NCI-H774 (cell line): Measurements from ENCODE around the gene POLN.
"Not testable (repeated sequence)": the region's sequence is repeated elsewhere in the genome, so short reads cannot be mapped to it uniquely, and the experiment has no call there.

Source experiments
- DNase-seq: peaks from one replicate; lab custom pipeline; 2025; lab: John Stamatoyannopoulos, UW

The POLN gene

DNA sequence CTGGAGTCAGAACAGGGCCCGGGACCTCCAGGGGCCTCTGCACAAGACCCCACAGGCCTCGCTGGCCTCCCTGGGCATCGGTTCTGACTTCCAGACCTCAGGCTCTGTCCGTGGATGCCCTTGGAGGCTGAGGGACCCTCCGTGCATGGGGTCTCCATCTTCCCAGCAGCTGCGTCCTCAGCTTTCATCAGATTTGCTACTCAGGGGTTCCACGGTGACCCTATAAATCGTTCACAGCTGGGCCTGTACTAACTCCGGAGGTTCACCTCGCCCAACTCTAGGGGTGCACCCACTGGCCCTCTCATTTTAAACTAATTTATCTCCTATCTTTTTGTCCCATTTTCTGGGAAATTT lies 33.1 kb upstream of the POLN start:
- not testable (repeated sequence) for DNase-seq

DNA sequence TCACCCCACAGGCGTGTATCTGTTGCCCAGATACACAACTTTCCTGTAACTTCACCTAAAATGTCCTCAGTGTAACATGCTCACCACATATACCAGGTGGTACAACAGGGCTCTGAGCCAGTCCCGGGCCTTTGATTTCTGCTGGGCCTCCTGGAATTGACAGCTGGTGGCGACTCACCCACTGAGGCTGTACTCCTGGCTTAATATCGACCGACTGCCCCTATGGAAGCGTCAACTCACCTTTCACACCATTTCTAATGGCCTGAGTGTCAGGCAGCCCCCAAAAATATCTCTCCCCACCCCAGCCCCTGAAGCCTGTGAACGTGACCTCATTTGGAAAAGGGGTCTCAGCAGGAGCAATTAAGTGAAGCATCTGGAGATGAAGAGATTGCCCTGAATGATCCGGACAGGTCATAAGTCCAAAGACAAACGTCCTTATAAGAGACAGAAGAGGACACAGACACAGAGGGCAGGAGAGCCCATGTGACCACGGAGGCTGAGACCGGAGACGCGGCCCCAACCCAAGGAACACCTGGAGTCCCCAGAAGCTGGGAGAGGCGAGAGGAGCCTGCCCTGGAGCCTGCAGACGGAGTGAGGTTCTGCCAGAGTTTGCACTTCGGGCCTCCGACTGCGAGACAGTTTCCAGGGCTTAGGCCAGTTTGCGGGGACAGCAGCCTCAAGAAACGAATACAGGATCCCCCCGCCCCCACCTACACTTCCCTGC lies 32.6 kb upstream of the POLN start:
- no peak for DNase-seq

DNA sequence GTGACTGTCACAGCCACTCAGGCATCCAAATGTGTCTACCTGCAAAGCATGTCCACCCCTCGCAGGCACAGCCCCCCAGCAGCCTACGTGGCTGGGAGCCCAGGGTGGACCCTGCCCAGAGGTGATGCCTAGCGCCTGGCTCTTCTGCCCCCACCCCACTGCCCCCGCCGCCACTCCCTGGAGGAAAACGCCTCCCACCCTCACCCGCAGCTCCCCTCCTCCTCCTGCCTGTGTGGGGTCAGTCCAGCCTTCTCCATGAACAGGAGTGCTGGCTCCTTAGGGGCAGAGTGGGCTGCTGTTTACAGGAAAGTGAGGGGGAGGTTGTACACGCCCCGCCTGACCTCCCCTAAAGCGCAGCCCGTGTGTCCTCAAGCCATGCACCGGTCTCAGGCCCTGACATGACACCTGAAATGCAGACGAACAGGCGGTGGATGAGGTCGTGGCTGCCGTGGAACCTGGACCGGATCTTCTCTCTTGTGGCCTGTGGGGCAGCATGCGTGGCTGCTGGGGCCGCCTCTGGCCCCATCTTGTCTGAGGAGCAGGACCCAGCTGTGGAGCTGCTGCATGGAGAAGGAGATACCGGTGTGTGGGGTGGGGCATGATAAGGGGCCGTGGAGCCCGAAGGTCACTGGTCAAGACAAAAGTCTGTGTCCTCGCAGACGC lies 31.9 kb upstream of the POLN start:
- no peak for DNase-seq

DNA sequence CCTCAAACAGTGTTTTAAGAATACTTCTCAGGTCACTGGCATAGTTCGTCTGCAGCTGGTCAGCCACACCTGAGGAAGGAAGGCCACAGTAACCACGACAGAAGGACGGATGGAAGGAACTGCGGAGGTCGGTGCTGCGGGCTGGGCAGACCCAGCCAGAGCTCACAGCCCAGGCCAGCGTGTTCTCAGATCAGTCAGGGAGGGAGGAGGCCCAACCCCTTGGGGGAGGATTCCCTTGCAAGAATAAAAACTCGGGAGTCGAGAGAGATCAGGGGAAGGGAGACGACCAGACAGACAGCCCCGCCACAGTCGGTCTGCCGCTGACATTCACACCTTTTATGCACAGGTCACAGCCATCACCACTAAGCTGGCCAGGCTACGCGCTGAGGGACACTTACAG lies 31.3 kb upstream of the POLN start:
- no peak for DNase-seq

DNA sequence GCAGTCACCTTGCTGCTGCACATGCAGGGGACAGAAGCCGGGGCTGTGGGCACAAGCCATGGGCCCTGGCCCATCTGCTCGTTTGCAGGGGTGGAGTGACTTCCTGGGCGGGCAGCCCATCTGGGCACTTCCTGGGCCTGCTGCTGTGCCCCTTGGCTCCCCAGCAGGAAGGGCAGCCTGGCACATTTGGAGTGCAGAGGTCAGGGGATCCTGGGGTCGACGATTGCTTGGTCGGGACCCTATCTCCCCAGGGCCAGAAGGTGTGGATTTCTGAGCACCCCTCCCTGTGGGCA lies 30.9 kb upstream of the POLN start:
- DNase-seq = no peak

DNA sequence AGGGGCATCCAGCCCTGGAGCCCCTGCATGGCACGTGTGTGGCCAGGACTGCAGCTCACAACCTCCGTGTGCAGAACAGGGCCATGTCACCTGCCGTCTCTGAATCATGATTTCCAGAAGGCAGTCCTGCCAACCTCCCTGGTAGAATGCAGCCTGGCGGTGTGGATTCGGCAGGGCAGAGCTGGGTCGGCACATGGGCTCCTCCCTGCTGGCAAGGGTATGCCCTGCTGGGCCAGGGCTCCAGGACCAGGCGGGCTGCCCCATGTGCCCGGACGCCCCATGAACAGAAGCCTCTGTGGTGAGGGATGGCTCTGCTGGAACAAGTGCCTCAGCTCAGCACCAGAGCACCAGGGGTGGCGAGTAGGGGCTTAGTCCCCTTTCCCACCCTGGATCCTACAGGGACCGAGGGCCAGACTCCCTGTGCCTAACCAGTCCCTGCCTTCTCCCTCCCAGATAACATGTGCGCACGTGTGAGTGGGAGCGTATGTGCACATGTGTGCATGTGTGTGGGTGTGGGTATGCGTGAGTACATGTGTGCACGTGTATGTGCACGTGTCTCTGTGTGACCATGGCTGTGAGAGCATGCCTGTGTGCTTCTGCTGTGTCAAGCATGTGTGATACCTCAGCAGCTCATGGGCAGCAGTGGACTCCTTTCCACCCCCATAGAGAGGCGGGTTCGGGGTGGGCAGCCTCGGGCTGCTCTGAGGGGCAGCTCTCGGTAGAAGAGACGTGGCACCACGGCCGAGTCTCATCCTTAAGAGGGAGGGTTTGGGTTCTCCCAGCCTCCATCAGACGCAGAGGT lies 30.3 kb upstream of the POLN start:
- DNase-seq = no peak

DNA sequence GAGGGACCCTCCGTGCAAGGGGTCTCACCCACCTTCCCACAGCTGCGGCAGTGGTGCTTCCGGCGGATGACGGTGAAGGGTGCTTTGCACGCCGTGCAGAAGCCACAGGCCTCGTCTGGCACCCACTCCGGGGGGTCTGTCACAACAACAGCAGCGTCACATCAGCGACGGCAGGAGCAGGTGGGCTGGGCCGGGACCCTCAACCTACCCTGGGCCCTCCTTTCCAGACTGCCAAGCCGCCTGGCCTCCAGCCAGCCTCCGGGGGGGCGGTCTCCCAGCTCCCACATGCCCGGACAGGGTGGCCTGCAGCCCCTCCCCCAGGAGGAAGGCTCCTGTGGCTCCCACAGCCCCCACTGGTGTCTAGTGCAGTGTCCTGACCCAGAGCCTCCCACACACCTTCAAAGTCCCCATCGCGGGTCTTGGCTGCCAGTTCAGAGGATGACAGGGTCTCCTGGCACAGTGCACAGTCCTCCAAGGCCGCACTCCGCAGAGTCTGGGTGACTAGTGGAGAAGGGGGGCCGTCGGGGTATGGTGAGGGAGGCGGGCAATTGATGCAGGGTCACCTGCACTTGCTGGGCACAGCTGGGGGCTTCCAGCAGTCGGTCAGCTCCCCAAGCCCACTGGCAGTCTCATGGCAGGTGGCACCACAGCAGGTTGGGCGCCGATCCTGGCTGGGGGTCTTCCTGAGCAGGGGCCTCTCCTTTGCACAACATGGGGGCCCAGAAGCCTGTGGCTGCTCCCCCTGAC lies 29.5 kb upstream of the POLN start:
- no peak for DNase-seq

DNA sequence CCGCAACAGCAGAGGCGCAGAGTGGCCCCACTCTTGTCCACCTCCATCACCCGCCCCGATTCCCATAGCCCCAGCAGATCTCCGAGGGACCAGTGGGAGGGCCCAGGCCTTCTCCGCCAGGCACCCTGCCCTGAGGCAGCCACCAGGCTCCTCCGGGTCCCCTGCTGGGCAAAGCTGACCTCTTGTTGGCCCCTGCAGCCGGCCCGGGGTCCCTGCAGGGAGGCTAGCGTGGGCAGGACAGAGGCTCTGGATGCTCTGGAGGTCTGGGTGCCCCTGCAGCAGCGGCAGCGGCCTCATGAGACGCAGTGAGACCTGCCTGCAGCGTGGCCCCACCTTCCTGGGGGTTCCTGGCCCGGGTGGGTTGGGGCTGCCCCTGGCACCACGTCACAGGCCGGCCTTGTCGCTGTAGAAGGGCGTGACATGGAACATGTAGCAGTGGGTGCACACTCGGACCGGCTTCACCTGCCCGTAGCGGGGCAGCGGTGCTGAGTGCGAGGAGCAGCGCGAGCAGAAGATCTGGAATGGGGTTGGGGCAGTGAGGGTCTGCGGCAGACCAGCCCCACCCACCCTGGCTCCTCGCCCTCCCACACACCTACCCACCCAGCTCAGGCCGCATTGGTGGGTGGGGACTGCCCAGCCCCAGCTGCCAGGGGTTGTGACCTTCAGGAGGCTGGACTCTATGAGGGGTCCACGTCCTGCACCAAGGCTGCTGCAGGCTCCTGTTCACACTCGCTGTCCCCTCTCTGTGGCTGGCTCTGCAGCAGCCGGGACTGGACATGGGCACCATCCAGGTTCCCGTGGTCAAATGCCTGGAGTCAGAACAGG lies 28.6 kb upstream of the POLN start:
- DNase-seq = no peak

DNA sequence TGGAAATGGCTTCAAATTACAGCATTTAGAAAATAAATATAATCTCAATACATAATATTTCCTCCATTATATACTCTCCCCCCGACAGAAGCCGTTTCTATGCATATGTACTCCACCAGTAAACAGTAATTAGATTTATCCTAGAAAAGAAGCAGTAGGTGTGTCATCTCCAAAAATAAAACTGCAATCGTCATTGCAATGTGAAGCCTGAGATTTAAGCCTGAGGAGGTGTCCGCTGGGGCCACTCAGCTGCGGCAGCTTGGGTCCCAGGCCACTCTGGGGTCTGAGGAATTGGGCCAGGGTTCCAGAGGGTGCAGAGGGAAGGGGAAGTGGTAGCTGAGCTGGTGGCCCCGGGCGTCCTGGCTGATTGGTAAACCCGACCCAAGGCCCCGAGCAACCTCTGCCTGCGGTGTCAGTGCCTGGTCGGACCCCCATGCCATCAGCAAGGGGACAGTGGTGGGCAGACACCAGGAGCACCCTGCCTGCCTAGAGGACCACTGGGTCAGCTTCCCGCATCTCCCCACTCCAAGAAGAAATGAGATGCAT lies 27.8 kb upstream of the POLN start:
- DNase-seq = no peak

DNA sequence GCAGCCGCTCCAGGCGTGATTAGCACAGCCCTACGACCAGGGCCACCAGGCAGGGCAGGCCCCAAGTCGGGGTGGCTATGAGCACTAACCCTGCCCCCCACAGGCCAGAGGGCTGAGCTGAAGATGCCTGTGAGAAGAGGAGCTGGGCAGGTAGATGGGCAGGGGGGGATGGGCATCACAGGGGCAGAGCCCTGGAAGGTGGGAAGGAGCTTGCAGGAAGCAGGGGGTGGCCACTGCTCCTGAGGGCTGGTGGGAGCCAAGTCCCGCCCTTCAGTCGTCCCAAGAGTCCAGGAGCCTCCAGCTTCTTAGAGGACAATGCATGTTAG lies 27.2 kb upstream of the POLN start:
- DNase-seq = no peak

DNA sequence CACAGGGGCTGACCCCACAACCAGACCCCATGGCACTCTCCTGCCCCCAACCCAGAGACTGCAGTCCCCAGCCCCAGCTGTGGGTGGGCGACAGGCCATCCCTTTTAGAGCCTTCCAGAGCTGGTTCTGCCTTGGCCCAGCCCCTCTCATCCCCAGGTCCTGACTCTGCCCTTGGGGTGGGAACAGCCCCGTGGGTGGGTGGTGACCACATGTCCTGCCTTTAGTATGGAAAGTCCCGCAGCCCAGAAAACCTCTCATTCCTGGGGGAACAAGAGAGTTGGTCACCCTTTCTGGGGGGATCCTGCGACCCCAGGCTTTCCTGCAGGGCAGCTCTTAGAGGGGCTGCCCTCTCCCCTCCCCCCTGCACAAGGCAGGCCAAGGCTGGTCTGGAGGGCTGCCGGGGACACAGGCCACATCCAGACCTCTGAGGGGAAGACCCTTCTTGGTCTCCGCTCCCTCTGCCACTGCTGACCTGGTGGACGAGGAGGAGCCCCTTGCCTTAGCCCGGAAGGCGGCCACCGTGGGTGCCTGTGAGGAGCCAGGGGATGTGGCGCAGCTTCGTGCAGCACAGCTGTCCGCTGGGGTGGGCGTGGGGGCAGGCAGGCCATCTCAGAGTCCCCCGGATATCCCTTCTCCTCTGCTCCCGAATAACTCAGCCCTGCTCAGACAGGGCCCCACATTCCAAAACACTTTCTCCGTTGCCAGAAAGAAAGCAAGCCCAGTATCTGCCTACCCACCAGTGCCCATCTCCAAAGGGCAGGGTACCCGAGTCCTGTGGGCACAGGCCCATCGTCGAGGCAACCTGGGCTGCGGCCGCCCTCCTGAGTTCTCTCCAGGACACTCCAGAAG lies 26.7 kb upstream of the POLN start:
- no peak for DNase-seq

DNA sequence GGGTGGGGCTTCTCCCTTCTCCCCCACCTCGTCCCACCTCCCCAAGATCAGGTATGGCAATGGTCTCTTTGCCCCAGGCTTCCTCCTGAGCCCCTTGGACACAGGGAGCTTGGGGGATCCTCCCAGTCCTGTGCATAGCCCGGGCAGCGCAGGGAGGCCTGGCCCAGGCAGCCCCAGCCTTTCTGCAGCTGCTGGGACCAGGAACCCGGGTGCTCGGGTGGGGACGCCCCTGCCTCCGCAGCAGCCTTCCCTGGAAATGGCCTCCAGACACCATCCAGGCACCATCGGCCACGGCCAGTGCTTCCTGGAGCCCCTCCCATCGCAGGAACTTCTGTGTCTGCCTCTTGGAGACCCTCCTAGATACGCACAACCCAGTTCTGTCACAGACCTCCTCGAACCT lies 25.9 kb upstream of the POLN start:
- DNase-seq = no peak

DNA sequence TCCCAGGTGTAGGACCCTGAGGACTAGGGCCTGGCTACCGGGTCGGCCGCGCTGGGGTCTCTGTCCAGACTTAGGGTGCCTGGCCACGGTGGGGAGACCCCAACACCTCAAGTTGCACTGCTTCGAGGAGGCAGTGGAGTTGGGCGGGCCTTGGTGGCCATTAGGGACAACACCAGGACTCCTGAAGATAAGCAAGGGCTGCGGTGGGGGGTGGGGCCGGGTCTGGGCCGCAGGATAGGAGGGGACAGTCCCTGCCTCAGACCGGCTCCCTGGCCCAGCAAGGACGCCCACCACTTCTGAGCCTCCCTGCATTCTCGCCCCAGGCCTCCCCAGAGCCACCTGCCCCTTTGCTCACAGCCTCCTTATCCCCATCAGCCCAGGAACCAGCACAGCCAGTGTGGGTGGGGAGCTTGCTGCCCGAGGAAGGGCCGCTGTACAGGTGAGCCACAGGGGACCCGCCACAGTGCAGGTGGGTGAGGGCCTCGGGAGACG lies 25.4 kb upstream of the POLN start:
- DNase-seq = no peak

DNA sequence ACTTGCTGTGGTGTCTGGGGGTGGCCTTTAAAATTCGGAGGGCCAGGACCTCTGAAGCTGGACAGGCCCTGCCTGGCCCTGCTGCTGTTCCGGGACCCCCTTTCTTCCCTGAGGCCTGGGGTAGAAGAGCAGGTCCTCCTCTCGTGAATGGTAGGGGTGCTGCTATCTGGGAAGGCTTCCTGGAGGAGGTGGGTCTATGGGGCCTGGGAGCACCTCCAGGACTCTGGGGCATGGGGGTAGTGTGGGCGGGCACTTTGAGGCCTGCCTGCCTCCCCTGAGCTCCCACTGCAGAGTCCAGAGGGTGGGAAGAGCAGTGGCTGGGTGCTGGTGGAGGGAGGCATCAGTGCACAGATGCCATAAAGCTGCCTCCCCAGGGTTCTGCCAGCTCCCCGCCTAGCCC lies 24.9 kb upstream of the POLN start:
- no peak for DNase-seq

DNA sequence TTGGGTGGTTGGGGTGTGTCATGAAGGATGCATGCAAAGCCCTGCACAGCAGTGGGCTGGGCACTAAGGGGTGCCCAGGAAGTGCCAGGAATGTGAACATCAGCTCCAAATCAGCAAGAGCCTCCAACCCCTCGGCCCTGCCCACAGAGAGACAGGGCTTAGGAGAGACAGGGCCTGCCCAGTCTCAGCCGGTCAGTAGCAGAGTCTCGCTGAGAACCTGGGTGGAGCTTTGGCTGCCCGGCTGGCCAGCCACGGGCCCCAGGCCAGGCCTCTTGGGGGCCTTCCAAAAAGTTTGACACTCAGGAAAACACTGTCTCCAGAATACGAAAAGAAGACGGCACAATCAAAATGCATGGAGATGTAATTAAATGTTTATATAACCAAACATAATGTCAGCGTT lies 24.3 kb upstream of the POLN start:
- no peak for DNase-seq

DNA sequence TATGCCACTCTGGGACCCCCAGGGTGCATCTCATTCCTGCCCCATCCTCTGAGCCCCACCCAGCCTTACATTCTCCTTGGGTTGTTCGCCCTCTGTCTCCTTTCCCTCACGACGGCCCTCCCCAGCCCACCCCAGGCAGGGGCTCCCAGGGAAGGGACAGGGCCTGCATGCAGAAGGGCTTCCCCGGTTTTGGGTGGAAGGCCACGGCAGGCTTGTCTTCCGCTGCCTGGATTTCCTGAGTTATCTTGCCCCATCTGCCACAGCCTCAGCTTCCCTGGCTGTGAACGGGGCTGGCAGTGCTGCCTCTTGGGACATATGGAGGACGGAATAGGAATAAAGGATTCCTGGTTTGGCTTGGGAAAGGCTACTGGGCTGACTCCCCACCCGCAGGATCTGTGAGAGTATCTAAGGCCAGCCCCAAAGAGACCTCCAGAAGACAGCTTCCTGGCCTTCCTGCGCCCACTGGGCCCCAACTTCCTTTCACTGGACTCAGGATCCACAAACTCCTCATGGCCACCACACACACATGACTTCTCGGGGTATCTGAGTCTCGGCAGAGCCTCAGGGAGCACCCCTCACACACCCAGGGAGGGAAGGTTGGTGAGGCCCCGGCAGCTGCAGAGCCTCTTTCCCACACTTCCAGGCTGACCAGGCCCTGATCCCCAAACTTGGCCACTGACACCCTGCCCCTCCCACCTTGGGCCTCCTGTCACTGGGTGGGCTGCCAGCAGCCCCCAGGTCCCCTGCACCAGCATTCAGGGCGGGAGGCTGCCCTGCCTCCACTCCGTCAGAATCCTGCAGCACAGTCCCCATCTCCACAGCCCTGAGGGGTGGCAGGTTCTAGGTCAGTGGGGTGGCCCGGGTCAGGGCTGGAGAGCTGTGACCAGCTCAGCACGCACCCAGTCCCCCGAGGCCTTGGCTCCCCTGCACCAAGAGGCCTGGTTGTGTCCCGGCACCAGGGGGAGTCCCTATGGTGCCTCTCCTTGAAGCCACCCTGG lies 23.5 kb upstream of the POLN start:
- DNase-seq = no peak

DNA sequence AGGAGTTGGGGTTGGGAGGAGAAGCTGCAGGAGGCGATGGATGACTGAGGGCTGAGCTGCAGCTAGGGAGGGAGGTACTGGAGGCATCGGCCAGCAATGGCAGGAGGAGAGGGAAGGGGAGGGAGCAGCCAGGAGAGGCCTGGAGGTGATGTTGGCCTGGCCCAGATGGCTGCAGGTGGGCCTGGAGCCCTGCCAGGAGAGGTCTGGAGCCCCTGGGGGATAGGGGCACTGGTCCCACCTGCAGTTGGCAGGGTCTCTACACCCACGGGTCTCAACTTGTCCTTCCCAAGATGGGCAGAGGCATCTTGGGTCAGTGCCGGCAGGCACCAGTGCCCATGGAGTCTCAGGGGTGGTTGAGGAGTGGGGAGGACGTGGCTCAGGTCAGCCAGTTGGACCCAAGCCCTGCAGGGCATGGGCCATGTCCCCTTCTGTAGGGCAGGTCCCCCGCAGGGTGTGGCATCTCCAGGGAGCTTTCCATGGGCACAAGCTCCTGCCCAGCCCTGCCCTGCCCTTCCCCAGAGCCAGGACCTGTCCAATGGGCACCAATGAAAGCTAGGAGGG lies 22.6 kb upstream of the POLN start:
- DNase-seq = no peak

DNA sequence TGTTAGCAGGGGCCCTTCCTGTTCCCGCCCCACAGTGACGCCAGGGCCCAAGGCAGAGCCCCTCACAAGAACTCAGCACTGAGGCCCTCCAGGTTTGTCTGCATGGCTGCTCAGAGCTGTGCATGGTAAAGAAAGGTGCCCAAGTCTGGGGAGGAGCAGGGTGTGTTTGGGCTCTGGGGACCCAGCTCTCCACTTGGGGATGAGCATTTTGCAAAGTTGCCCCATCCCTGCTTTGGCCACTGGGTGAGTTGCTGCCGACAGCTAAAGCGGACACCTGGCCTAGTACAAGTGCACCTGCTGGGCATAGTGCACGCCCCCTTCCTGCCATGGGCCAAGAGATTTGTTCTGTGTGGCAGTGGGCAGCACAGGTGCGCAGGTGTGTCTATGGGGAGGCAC lies 22.0 kb upstream of the POLN start:
- peak; percentile 8 for DNase-seq

DNA sequence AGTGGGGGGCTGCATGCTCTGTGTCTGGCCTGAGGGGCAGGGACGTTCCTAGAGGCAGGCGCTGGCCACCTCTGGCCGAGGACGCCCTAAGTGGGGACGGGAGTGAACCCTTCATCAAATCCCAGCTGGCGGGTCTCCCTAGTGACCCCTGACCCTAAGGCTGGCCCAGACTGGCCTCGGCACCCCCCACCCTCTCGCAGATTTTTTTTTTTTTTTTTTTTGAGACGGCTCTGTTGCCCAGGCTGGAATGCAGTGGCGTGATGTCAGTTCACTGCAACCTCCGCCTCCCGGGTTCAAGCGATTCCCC lies 21.0 kb upstream of the POLN start:
- DNase-seq = no peak
